GM19455 (cell line): ENCODE measurements around the gene DNPEP.
A peak's percentile ranks its signal among the peaks of the same experiment; 100 is the strongest.

ENCODE experiments used
- ATAC-seq: cut with Tn5 transposase; IDR thresholded peaks from one replicate; pipeline ENCODE4 v1.9.1; 2021; ENCODE audit not compliant: unreplicated experiment

Gene DNPEP

DNA sequence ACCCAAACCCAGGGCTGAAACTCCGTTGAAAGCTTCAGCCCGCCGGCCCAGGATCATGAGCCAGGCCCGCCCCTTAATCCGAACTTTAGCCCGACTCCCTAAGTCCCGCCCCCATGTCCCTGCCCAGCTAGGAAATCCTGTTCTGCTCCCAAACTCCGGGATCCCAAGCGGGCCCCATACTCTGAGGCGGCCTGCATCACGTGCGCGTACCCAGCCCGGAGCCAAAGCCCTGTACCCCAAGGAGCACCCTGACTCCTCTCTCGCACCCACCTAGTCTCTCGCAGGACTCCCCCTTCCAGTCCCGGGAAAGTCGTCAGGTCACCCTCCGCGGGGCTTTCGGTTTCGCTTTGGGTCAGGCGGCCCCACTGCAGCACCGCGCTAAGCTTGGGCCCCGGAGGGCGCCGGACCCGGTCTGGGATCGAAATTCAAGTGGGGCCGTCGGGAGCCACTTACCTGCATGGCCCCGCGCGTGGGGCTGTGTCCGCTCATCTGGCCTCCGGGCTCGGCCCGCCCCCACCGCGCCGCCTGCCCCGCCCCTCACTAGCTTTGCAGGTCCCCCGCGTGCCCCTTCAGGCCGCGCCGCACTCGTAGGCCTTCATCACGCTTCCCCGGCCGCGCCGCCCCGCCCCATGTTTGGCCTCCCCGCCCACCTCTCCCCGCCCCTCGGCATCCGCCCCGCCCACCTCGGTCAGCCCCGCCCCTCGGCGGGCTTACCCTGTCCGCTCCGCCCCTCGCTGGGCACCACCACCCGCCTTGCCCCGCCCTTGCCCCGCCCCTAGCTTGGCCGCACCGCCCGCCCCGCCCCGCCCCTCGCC lies at the start of gene DNPEP:
Gene DNPEP (minus strand): TSS at position 607 of the 815 bp plus-strand sequence. CDS start 118 bp downstream, at position 489.
- peak; percentile 63 for ATAC-seq

DNA sequence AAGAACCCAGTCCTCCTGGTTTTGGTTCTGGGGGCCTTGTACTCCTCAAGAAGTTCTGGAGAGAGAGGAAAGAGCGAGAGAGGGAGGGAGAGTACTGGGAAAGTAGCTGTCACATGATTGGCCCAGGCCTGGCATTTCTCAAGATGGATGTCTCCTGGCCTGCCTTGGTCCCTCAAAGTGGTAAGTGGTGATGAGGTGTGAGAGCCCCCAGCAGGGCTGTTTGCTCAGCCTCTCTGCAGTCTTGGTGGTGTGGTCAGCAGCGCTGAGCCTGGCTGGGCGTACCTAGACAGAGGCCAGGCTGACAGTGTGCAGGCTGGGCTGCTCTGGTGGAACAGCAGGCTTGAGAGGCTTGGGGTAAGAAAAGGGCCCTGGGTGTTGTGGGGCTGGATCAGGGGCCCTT lies 49.4 kb upstream of the DNPEP start:
- no peak for ATAC-seq

DNA sequence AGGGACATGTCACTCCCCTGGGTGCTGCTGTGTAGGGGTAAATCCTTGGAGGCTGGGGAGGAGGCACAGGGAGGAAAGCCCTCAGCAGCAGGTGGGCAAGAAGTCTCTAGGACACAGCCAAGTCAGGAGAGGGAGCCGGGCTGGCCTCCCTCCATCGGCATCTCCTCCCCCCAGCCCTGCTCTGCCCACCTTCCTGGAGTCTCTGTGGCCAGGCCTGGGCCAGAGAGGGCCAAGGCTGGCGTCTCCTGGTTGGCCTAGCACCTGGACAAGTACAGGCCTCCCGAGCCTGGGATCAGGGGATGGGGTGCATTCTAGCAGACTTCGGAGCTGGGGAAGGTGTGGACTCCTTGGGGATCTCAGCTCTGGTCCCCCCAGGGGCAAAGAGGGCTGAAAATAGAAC lies 48.8 kb upstream of the DNPEP start:
- ATAC-seq: no peak

DNA sequence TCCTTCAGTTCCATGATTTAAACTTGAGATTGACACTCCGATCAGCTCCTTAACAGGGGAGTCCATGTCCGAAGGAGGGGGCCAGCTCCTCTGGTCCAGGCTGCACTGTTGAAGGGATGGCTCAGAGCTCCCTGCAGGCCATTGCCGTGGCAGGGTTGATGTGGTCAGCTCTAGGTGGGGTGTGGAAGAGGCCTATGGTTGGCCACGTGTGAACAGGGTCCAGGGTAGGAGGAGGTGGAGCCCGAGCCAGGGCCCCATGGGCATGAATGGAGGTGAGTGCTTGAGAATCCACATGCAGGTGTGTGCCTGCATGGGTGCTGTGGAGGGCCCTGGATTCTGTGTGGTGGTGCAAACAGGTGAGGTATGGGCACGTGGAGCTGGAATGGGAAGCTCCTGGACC lies 48.0 kb upstream of the DNPEP start:
- no peak for ATAC-seq

DNA sequence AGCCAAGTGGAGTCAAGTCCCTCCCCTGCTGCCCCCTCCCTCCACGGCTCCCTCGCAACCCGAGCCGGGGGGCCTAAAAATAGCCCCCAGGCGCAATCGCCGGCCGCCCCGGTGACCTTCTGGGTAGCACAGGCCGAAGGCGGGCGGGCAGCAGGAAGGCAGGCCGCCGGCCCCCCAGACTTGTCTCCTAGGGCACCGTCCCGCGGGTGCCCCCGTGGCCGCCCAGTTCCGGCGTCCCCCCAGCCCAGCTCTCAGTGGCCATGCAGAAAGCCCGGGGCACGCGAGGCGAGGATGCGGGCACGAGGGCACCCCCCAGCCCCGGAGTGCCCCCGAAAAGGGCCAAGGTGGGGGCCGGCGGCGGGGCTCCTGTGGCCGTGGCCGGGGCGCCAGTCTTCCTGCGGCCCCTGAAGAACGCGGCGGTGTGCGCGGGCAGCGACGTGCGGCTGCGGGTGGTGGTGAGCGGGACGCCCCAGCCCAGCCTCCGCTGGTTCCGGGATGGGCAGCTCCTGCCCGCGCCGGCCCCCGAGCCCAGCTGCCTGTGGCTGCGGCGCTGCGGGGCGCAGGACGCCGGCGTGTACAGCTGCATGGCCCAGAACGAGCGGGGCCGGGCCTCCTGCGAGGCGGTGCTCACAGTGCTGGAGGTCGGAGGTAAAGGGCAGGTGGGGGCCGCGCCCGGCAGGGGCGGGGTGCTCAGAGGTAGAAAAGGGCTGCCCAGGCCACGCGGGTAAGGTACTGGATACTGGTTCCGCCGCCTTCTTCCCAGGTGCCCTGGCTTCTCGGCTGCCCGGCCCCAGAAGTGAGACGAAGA lies 47.2 kb upstream of the DNPEP start, which contains the start of gene SPEG:
Gene SPEG (plus strand): TSS at position 126 of the 808 bp plus-strand sequence. CDS start 135 bp downstream, at position 261.
- no peak for ATAC-seq

DNA sequence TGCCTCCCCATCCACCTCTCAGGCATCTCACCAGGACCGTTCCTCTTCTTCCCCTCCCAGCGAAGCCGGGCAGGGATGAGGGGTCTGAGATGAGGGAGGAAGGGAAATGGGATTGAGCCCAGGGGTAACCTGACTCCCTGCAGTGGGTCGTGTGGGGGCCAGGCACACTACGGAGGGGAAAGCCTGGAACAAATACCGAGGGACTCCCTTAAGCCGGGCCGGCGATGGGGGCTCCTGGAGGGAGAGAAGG lies 46.7 kb upstream of the DNPEP start:
- no peak for ATAC-seq

DNA sequence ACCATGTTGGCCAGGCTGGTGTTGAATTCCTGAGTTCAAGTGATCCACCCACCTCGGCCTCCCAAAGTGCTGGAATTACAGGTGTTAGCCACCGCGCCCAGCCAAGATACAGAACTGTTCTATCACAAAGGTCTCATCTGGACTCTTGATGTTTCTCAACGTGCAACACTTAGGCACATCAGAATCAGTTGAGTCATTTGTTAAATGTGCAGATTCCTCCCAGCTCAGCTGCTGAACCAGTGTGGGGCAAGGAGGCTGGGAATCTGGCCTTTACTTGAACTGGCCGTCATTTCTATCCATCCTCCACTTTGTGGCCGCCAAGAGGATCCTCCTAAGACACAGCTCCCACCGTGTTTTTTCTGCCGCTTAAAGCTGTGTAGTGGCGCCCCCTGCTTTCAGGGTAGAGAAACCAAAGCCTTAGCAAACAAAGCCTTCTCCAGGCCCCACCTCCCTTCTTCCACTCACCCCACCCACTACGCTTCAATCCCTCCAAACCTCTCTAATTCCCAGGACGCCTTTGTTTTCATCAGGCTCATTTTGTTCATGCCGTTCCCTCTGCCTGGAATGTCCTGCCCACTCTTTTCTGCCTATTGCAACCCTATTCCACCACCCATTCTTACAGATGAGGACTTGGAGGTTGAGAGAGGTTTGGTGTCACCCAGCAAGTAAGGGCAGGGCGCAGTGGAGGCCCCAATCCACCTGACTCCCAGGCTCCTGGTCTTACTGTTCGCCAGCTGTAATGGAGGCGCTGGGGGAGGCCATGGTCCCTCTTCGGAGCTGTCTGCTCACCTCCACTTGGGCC lies 46.2 kb upstream of the DNPEP start:
- no peak for ATAC-seq

DNA sequence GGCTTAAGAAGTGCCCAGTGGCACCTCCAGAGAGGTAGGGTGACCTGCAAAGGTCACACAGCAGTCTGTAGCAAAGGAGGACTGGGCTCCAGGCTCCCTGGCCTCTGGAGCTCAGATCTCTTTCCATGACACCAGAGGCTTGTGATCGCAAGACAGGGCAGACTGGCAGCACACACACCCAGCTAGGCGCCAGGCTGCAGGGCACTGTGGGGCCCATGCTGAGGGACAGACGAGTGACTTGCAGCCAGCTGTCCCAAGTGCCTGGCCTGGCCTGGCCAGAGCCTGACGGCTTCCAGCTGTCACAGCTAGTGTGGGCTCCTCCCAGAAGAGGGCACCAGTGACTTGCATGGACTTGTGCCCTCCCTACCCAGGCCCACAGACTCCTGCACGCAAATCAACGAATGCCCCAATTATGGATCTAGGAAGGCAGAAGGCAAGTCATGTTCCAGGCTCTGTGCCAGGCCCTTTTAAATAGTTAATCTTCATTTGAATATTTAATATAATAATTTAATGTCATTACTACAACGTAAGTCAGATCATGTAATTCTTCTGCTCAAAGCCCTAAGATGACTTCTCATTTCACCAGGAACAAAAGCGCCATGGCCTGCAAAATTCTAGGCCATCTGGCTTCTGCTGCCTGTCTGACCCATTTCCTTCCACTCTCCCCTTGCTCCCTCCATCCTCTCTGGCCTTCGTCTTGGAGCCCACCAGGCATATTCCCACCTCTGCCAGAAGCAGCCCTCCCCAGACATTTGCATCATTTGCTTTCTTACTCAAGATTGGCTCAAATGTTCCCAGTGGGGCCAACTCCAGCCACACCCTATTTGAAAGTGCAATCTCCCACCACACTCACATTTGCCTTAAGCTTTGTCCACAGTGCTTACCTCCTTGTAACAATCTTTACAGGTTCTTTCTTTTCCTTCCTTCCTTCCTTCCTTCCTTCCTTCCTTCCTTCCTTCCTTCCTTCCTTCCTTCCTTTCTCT lies 43.2 kb upstream of the DNPEP start:
- no peak for ATAC-seq

DNA sequence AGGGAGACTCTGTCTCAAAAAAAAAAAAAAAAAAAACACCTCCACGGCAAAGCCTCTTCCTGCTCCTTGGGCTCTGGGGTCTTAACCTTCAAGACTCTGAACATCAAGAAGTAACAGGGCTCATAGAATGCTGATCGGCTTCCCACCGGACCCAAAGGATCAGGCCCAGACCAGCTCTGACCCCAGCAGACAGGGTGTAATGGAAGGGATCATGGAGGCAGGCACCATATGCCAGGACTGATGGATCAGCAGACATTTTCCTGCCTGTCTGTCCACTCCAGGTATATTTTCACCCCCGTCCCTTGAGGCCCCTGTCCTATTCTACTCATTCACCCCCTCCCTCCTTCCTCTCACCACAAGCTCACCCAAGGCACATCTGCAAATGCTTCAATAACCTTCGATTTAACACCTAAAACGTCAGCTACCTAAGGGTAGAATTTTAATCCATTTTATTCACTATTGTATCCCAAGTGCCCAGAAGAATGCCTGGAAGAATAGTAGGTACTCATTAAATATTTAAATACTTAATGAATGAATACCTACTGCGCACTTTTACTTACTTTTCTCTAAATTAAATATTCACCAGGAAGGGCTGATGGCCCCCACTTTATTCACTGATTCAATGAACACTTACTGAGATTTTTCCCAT lies 42.4 kb upstream of the DNPEP start:
- no peak for ATAC-seq

DNA sequence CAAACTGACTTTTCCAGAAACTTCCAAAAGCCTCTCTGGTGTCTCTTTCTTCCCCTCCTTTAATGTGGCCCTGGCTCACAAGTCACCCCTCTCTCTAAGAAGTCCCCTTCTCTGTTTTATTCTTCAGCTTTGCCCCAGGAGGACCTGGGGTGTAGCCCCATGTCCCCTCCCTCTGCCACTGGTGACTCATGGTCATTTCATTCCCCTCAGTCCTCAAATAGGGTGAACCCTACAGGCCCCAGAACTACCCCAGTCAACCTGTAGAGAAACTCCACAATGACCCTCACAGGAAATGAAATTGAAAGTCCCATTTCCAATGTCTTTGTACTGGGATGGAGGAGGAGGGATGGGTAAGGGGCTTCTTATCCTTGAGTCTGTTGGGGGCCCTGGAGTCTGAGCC lies 40.8 kb upstream of the DNPEP start:
- no peak for ATAC-seq

DNA sequence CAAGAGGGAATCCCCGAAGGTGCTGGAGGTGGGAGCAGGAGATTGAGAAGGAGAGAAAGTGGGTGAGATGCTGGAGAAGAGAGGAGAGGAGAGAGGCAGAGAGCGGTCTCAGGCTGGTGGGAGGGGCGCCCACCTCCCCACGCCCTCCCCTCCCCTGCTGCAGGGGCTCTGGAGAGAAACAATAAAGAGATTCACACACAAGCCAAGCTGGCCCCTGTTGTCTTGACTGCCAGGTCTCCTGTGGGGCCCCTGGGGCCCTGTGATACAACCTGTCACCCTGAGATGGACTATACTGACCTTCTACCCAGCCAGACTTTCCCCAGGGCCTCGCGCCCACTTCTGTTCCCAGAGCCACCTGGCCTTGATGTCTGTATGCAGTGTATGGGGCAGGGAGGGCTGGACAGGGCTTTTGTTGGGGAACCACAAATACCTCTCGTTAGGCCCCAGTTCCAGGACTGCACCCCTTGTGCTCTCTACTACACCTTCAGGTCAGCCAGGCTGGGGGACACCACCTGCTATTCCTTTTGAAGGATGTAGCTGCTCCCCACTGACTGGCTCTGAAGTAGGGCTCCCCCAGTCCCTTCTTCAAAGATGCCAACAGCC lies 38.9 kb upstream of the DNPEP start:
- ATAC-seq: no peak

DNA sequence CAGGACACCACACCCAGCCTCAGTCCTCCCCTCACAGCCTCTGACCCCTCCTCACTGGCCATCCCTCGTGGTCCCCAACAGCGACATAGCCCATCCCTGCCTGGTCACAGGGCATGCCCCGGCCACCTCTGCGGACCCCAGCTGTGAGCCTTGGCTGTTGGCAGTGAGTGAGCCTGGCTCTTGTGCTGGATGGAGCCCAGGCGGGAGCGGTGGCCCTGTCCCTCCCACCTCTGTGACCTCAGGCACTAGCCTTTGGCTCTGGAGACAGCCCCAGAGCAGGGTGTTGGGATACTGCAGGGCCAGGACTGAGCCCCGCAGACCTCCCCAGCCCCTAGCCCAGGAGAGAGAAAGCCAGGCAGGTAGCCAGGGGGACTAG lies 38.3 kb upstream of the DNPEP start:
- no peak for ATAC-seq

DNA sequence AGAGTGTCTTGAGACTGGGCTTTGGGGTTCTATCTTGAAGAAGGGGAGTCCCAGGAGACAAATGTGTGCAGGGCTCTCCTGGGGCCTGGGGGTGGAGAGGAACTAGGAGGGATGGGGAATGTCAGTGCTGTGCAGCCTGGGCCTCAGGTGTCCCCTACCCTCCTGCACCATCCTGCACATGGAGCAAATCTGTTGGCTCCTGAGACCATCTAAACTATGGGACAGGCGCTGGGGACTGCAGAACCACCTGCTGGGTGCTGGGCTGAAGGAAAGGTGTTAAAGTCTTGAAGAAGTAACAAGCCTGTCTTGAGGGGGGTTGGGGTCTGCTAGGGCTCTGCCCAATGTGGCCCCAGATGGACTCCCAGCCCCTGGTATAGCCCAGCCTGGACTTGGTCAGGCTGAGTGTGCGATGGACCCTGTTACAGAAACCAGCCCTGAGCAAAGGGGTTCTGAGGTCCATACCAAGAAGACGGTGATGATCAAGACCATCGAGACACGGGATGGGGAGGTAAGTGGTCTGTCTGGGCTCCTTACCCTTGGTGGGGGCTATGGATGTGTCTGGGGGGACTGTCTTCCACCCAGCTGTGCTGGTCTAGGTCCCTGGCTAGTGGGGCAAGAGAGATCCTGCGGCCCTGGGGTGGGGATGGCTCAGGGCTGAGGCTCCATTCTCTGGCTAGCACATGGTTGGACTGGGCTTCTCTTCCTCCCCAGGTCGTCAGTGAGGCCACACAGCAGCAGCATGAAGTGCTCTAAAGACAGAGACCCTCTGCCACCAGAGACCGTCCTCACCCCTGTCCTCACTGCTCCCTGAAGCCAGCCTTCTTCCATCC lies 37.7 kb upstream of the DNPEP start:
- ATAC-seq: no peak

DNA sequence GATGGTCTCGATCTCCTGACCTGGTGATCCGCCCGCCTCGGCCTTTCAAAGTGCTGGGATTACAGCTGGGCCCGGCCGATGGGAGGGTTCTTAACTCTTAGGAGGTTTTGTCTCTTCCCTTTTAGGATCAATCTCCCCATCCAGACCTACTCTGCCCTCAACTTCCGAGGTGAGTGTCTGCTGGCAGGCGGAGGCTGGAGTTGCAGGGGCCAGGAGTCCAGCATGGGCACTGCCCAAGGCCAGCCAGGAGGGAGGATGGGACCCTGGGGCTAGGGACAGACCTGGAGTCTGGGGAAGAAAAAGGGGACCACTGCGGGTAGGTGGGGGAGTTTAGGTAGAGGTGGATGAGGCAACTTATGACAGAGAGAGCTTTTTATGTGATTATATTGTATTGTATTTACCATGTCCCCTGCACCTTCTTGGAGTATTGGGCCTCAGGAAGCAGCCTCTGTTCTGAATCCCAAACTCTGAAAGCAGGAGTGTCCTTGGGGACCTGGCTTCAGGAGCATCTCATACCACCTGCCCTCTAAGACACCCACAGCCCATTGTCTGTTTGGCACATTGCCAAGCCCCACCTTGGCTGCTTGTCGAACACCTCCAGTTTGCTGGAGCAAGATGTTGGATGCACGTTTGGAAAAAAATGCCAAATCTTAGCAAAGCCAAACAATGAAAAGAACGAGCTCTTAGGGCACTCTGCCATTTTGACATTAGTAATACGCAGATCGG lies 36.1 kb upstream of the DNPEP start:
- no peak for ATAC-seq

DNA sequence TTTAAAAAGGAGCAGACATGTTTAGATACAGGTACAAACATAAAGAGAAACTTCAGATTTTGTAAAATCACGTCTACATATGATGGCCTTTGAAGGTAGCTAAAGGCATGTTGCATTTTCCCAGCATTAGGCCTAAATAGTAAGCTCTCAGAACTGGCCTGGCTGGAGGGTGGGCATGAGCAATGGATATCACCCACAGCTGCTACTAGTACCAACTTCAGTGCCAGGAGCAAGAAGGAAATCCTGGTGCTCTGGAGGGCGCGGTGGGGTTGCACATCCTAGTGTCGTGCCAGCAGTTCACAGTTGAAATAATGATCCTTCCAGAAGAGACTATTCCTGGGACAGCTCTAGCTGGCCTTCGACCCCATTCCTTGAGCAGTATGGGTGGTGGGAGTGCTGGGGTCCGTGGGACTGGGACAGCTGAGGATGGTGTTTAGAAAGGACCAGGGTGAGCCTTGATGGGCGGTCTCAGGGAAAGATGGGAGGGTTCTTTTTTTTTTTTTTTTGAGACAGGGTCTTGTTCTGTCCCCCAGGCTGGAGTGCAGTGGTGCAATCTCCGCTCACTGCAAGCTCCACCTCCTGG lies 35.3 kb upstream of the DNPEP start:
- ATAC-seq: no peak

DNA sequence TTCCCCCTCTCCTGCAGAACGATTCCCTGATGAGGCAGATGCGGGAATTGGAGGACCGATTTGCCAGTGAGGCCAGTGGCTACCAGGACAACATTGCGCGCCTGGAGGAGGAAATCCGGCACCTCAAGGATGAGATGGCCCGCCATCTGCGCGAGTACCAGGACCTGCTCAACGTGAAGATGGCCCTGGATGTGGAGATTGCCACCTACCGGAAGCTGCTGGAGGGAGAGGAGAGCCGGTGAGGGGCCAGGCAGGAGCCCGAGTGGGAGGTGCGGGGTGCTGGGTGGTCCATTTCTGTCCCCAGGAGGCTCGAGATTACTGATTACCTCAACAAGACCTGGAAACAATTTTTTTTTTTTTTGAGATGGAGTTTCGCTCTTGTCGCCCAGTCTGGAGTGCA lies 33.6 kb upstream of the DNPEP start:
- no peak for ATAC-seq

DNA sequence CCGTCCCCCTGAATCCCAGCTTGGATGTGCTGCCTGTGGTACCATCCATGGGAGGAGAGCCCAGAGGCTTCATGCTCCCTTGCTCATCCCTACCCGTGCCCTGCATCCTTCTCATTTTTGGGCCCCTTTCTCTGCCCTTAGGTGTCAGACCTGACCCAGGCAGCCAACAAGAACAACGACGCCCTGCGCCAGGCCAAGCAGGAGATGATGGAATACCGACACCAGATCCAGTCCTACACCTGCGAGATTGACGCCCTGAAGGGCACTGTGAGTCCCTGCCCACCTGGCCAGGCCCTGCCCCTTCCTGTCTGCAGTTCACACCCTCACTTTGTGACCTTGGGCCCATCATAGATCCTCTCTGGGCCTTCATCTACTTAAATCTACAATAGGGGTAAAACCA lies 33.0 kb upstream of the DNPEP start:
- ATAC-seq: no peak
